Stimulated activated CD8-positive, alpha-beta memory T cell treated with anti-CD3 and anti-CD28 coated beads, Interleukin-4, amount 100 ng/mL, for 48 hours (primary cell): ENCODE measurements around the gene SH2D6.
A peak's percentile ranks its signal among the peaks of the same experiment; 100 is the strongest.
"Not testable (repeated sequence)": the region's sequence is repeated elsewhere in the genome, so short reads cannot be mapped to it uniquely, and the experiment has no call there.

ENCODE experiments used
- DNase-seq: peaks from one replicate; pipeline ENCODE4 v3.0.0-alpha.2; 2020

The SH2D6 gene

DNA sequence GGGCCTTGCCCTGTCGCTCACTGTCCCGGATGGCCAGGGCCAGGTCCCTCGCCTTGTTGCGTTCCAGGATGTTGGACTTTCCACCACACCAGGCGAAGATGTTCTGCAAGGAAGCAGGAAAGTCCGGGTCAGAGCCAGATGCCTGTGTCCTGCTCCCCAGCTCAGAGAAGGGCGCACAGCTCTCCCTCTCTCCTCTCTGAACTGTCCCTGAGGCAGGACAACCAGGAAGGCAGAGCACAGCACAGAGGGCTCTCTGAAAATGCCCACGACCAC is 19.4 kb upstream of the SH2D6 start:
- DNase-seq, result no peak

DNA sequence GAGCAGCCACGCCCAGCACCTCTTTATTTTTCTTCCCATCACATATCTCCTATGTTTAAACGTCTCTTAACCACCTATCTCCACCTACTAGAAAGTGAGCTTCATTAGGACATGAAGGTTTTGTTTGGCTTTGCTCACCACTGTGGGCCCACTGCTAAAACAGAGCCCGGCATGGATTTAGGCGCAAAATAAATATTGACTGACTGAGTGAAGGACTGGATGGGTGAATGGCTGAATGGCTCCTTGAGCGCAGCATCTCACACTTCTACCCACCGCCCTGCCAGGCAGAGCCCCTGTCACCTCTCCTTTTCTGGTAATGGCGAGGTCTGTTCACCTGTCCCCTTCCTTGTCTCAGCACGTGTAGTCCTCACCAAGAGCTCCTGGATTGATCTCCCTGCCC is 18.5 kb upstream of the SH2D6 start:
- DNase-seq, result no peak

- no peak for DNase-seq
These were observed 17.7 kb upstream of the SH2D6 start for GRCh38 chr2:85400541-85401463.

- DNase-seq, result no peak
These were observed 17.1 kb upstream of the SH2D6 start for GRCh38 chr2:85401464-85401805.

DNA sequence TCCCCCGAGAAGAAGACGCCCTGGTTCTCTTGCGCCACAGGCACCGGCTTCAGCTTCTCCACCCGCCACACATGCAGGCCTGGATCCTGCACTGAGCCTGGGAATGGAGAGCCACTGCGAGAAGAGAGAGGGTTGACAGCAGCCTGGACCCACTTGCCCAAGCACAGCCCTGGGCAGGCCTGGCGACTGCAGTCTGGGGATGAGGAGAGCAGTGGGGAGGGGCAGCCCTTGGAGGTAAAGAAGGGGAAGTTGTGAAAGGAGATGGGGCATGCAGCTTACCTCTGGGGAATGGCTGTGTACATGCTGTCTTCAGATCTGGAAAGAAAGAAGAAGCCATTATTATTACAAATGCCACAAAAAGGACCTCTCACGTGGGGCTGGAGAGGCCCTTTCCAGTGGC is 16.7 kb upstream of the SH2D6 start:
- no peak for DNase-seq

DNA sequence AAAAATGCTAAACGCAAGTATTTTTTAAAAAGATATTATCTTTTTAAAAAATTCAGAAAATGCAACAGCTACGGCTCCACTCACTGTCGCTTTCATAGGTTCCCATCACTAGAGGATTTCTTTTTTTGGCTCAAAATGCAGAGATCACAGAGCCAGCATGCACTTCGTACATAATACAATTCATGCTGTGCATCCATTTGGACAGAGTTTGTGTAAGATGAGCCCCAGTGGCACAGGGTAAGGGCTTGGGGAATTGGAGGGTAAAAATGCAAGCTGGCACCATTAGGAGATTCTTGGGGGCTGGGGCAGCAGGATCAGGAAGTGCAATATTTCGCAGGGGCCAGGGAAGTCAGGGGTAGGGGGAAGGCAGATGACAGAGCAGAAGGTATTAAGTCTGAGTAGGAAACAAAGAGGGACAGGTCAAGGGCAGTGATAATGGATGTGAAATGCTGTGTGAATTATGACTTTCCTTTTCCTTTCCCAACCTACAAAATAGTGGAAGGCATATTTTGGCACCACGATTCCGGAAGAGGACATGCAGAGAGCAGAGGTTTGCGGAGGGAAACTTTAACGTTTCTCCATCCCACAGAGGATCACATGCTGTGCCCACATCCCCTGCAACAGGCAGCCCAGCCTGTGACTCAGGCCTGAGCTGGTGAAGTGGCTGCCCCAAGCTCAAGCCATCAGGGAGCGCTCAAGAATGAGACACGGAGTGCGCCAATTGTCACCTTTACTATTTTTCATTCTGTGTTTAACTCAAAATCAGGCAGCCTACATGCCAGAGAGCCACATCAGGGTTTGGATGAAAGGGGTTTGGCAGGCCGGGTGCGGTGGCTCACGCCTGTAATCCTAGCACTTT is 13.1 kb upstream of the SH2D6 start:
- DNase-seq, result peak; percentile 79

- DNase-seq, result peak; percentile 66
These were observed 8.5 kb upstream of the SH2D6 start, which contains the start of gene CAPG for GRCh38 chr2:85409845-85410583. CAPG (minus strand) TSS chr2:85410366; CDS start chr2:85402145, 8,221 bp downstream.

DNA sequence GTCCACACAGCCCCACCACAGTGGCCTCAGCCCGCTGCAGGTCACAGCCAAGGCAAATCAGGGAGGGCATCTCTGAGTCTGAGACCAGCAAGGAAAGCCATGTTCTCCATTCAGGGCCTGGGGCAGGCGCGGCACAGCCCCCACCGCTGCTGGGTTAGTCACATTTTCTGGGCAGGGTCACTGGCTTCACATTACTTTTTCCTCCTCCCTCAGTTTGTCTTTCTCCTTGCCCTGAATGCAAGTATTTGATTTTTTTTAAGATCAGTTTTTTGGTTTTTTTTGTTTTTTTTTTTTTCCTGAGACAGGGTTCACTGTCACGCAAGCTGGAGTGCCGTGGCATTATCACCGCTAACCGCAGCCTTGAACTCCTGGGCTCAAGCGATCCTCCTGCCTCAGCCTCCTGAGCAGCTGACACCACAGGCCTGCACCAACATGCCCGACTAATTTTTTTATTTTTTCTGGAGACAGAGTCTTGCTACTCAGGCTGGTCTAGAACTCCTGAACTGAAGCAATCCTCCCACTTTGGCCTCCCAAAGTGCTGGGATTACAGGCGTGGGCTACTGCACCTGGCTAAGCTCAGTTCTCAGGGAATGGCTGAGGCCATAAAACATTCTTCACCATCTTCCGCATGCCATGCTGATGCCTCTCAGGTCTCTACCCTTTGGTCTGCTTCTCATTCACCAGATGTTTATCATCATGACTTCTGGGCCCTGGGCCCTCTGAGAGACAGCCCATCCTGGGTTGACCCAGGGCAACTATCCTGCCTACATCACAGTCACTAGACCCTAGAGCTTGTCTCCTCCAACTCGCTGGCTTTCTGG is 7.7 kb upstream of the SH2D6 start:
- no peak for DNase-seq

- no peak for DNase-seq
These were observed 7.1 kb upstream of the SH2D6 start for GRCh38 chr2:85411405-85411748.

GRCh38 chr2:85413592-85414420 is 4.7 kb upstream of the SH2D6 start:
- DNase-seq, result peak; percentile 72

GRCh38 chr2:85414421-85414759 is 4.1 kb upstream of the SH2D6 start:
- not testable (repeated sequence) for DNase-seq

DNA sequence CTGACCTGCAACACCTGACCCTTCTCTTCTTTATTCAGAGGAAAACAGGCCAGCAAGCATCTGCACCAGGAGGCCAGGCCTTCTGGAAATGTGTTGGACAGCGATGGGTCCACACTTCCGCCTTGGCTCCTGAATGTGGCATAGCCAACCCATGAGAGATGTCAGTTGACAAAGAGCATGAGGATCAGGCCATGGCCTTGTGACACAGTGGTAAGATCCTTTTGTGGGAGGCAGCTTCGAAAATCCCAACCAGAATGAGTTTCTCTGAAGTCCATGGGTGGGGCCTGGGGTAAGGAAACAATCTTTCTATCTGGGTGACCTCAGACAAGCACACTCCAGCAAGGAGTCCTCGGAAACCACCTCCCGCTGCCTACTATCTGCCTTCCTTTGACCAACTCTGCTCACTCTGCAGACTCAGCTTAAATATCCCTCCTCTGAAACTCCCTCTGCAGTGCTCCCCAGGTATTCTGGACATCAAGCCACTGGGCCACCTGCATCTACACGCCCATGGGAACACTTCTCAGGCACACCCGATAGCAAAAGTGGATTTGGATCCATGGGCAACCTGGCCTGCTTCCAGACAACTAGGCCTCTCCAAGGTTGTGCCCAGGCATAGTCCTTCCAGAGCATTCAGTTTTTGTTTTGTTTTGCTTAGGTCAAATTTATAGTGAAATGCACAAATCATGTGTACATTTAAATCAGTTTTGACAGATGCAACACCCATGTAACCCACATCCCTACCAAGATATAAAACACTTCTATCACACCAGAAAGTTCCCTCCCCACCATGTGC is 3.6 kb upstream of the SH2D6 start:
- DNase-seq, result no peak

DNA sequence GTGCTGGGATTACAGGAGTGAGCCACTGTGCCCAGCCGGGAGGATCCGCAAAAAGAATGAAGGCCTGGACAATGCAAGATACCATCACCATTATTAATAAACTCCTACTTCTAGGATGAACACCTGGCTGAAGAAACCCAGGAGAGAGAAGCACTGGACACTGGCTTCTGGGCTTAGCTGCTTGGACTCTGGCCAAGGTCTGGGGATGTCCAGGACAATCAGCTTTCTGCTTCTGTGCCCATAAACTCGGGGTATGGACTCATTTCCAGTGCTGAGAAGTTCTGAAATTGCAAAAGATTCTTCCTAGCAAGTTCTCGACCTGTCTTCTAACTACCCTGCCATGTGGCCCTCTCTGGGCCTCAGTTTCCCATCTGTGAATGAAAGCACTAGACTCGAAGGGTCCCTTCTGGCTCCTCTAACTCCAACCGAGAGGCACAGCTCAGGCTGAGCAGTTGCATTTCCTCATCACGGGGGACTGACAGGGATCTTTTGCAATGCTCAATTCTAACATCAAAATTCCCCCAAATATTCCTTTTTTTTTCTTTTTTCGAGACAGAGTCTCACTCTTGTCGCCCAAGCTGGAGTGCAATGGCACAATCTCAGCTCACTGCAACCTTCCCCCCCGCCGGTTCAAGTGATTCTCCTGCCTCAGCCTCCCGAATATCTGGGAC is 2.4 kb upstream of the SH2D6 start:
- DNase-seq, result no peak

DNA sequence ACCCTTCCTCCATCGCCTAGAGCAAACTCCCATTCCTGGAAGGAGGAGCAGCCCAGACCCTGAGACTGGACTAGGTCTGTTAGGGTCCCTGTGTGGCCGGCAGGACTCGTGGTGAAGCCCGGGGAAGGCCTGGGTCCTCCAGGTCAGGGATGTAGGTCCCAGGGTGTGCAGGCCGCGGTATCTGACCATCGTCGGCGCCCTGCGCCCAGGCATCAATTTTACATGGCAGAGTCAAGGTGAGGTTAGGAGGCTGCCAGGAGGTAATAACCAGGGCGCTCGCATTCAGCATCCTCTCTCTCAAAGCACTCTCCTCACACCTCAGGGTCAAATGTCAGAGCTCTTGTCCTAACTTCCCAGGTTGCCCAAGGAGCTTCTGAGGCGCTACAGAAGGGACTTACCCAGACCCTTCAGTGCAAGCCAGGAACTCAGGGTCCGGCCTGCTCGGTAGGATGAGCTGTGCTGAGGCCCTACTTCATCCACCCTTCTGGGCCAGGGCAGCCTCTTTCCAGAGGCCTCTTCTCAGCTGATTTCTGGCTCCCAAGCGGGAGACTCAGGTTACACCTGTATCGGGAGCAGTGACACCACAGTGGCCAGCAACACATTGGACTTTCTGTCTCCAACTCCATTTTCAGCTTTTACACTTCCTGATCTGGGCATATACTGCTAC is 628 bp downstream of the SH2D6 start:
- DNase-seq, result no peak

GRCh38 chr2:85420536-85421259 is 2.2 kb downstream of the SH2D6 start:
- DNase-seq, result peak; percentile 99

GRCh38 chr2:85421260-85422071 is 3.0 kb downstream of the SH2D6 start:
- no peak for DNase-seq

DNA sequence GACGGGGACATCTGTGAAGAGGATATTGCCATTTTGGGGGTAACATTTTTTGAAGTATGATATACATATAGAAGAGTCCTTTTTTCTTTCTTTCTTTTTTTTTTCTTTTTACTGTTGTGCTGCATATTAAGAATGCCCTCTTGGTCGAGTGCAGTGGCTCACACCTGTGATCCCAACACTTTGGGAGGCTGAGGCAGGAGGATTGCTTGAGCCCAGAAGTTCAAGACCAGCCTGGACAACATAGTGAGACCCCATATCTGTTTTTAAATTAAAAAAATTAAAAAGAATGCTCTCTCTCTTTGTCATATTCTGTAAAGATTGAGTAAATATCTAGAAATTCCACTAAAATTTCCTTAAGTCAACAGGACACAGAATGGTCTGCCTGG is 3.6 kb downstream of the SH2D6 start:
- DNase-seq, result no peak

DNA sequence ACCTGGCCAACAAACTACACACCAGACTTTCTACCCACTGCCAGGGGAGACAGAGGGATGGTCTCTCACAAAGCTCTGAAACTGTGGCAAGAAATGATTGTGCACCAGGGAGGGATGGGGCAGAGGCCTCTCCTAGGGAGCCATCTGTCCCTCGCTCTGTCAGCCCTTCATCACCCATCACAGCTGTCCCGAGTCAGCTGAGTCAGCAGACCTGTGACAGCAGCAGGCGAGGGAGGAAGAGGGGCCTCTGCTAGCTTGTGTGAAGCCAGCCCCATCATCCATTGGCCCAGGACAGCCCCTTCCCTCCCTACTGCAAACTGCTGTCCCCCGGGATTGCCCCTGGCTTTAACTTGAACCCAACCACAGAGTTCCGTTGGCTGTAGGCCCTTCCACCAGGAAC is 5.0 kb downstream of the SH2D6 start:
- no peak for DNase-seq
